Smooth muscle cell of the brain vasculature (primary cell): ENCODE data around the gene OPA3.

ENCODE experiments used
- DNase-seq: peaks from one replicate; pipeline ENCODE4 v3.0.0-alpha.2; 2012; ENCODE audit warnings: low read depth, low spot score

The OPA3 gene

GRCh38 chr19:45483033-45483432 is 101.6 kb downstream of the OPA3 start:
- DNase-seq = no peak

DNA sequence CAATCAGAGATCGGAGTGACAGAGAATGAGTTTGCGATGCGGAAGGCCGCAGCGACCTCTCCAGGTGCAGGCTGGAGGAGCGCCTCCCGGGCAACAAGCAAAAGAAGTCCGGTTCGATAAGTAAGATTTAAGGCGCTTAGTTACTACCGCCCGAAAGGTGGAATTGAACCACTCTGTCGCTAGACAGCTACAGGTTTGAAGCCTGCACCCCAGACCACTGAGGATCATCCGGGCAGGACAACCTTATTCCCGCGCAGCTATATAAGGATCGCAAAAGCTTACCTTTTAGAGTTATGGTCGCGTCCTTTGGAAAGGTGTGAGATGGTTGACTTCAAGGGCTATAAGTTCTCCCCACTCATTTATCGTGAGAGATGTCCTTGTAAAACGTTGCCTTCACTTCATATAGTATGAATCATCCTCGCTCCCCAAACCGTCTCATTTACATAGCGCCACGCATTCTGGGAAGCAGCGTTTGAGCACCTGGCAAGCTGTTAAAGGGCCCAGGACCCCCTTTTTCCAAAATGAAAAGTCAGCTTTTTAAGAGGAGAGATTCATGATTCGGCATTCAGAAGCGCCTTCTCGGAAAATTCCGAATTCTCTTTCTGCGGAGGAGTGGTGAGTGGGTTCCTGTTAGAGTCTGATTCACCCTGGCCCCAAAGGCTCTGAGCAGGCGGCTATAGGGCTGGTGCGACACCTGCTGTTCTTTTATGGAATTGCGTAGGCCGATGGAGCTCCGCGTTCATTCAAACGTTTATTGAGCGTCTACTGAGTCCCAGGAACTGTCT is 106.0 kb downstream of the OPA3 start:
- DNase-seq = peak; percentile 83

DNA sequence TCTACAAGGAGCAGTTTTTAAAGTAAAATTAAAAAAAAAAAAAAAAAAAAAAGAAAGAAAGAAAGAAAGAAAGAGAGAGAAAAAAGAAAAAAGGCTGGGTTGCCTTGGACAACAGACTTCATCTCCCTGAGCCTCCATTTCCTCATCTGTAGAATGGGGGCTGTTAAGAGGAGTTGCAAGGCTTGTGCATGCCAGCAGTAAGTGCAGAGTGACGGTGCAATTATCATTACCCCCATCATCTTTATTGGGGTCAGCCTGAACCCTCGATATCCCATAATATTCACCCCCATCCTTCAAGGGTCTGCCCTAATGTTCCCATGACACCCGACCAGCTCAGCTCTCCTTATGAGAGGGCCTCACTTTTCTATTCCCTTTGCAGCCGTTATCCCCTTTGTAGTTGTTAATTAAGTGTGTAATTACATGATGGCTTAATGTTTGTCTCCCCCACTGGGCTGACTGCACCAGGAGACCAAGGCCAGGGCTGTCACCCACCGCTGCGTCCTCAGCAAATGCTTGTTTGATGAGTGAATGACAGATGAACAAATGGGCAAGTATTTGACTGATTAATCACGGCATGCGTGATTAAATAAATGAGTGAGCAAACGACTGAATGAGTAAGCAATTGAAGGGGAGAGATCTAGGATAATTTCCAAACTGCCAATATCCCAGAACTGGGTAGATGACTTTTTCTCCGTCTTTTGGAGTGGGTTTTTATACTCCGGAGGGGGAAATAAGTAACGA is 106.7 kb downstream of the OPA3 start:
- DNase-seq = no peak
